SK-N-SH (cell line): ENCODE data around the gene BTNL2.

ENCODE experiments used
- EP300 ChIP-seq, 2 experiments: IDR thresholded peaks; 2 replicates each; pipeline versions ENCODE4 v1.4.0 to v1.6.1; 2012; ENCODE audit warnings: borderline replicate concordance in 1 of 2, low read depth in 1 of 2, low read length in 1 of 2
- RAD21 ChIP-seq: IDR thresholded peaks from 2 replicates; pipeline ENCODE4 v1.6.1; 2012; ENCODE audit warnings: mild to moderate bottlenecking, low read length
- SIN3A ChIP-seq: IDR thresholded peaks from 2 replicates; pipeline ENCODE4 v1.6.1; 2012; ENCODE audit warnings: low read depth, mild to moderate bottlenecking, low read length, moderate library complexity, borderline replicate concordance
- SMC3 ChIP-seq: IDR thresholded peaks from 2 replicates; pipeline ENCODE4 v1.6.1; 2012; ENCODE audit warnings: low read depth, low read length, improper control_type of control experiment
- TAF1 ChIP-seq: IDR thresholded peaks from 2 replicates; pipeline ENCODE4 v1.6.1; 2012; ENCODE audit warnings: low read depth, mild to moderate bottlenecking, low read length, moderate library complexity, borderline replicate concordance
- TF ChIP-seq, protein P1 (sequence below): IDR thresholded peaks from 2 replicates; pipeline ENCODE4 v1.4.0; 2012; ENCODE audit warnings: low read depth
- TF ChIP-seq, protein P2 (sequence below): fragments of 200-600 bp; sonication (generic); IDR thresholded peaks from 2 replicates; pipeline ENCODE4 v1.6.1; 2017; ENCODE audit warnings: antibody characterized with exemption, mild to moderate bottlenecking, moderate library complexity

DNA sequence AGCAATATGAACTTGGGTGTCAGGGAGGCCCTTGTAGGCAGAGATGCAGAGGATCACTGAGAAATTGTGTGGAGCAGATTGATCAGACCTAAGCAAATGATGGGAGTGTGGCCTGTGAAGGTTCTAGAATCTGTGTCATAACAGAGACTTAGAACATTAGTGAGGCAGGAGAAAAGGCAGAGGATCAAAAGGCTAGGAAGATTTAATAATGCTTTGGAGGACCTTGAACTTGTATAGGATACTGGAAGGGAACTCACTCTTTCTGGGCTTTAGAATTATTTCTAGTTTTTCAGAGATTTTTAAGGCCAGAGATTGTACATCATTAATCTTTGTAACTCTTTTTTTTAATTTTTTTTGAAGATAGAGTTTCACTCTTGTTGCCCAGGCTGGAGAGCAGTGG lies 35.2 kb downstream of the BTNL2 start, which contains the start of gene TSBP1:
- TF ChIP-seq, protein P1, sequence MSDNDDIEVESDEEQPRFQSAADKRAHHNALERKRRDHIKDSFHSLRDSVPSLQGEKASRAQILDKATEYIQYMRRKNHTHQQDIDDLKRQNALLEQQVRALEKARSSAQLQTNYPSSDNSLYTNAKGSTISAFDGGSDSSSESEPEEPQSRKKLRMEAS = no peak
- TF ChIP-seq, protein P2, sequence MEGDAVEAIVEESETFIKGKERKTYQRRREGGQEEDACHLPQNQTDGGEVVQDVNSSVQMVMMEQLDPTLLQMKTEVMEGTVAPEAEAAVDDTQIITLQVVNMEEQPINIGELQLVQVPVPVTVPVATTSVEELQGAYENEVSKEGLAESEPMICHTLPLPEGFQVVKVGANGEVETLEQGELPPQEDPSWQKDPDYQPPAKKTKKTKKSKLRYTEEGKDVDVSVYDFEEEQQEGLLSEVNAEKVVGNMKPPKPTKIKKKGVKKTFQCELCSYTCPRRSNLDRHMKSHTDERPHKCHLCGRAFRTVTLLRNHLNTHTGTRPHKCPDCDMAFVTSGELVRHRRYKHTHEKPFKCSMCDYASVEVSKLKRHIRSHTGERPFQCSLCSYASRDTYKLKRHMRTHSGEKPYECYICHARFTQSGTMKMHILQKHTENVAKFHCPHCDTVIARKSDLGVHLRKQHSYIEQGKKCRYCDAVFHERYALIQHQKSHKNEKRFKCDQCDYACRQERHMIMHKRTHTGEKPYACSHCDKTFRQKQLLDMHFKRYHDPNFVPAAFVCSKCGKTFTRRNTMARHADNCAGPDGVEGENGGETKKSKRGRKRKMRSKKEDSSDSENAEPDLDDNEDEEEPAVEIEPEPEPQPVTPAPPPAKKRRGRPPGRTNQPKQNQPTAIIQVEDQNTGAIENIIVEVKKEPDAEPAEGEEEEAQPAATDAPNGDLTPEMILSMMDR = no peak
- TF ChIP-seq RAD21 = no peak
- no peak for TF ChIP-seq SMC3
- no peak for TF ChIP-seq EP300 (IDR thresholded peaks at IDR 0.05; ENCODE audit: borderline replicate concordance in 1 of 2, low read depth in 1 of 2, low read length in 1 of 2)
- no peak for TF ChIP-seq SIN3A
- TF ChIP-seq TAF1 = no peak
